K562 (cell line): ENCODE measurements around the gene TRIM45. TPM values are rescaled to one million over a fixed set of nuclear protein-coding genes. Genes with fewer than 3 reads are reported as not detected.

Experiments used
- ATAC-seq: fragments of 200-7000 bp; cut with Tn5 transposase; 3 replicates; pipeline ENCODE4 v1.9.1; 2020; ENCODE audit warnings: moderate library complexity
- BruUV-seq: library from RNA; stranded (reverse); fragments of 400-500 nt; replicated peaks from 2 replicates; lab custom pipeline; 2021; lab: Mats Ljungman, UMichigan
- CTCF ChIA-PET: fragments of 300-600 bp; formaldehyde crosslinking; extraction: SDS; loops from one replicate; lab custom pipeline; 2021; ENCODE audit warnings: low intra/inter-chr PET ratio; lab: Yijun Ruan, JAX
- POLR2A ChIA-PET: fragments of 300-600, 350-650 bp; sonication (Branson Sonifier 250); formaldehyde crosslinking; extraction: SDS; loops from one replicate; lab custom pipeline; 2021; ENCODE audit warnings: antibody characterized with exemption, inconsistent platforms; lab: Yijun Ruan, JAX
- DNase-seq, 4 experiments: peaks; one replicate each; pipeline versions ENCODE4 v3.0.0 to v3.0.0-alpha.2; 2011 to 2018; ENCODE audit warnings: low spot score in 3 of 4, mixed read lengths in 3 of 4; ENCODE audit errors: extremely low read depth in 1 of 4
- FAIRE-seq: peaks from 2 replicates; lab custom pipeline; 2011; peaks lifted over from hg19 to GRCh38; lab: Jason Lieb, UNC
- H2AFZ ChIP-seq: 2 replicates; pipeline ENCODE4 v1.6.0; 2011; ENCODE audit warnings: low read depth, low read length, control low read depth, inconsistent platforms
- H3K27ac ChIP-seq: fragments of 200-600 bp; 3 replicates; pipeline ENCODE4 v1.8.0; 2011; ENCODE audit warnings: low read depth, mild to moderate bottlenecking, control low read depth, inconsistent platforms, low read length, moderate library complexity, mixed read lengths; ENCODE audit errors: extremely low read depth
- H3K27me3 ChIP-seq, 2 experiments: fragments of 300-600 bp in 1 of 2; 2 replicates in 1 of 2; 3 replicates in 1 of 2; pipeline versions ENCODE4 v1.6.0 to v1.8.0; 2011; ENCODE audit warnings: inconsistent platforms in 2 of 2, low read length in 2 of 2, mild to moderate bottlenecking in 1 of 2, mixed read lengths in 1 of 2, moderate library complexity in 1 of 2; ENCODE audit not compliant: control insufficient read depth in 2 of 2, insufficient read depth in 2 of 2
- H3K36me3 ChIP-seq: fragments of 300-600 bp; 3 replicates; pipeline ENCODE4 v1.8.0; 2011; ENCODE audit warnings: mild to moderate bottlenecking, low read length, inconsistent platforms; ENCODE audit not compliant: control insufficient read depth, insufficient read depth
- H3K4me1 ChIP-seq, 2 experiments: fragments of 200-600 bp in 1 of 2; replicated peaks in 1 of 2; 2 replicates in 1 of 2; 3 replicates in 1 of 2; pipeline versions ENCODE4 v1.5.1 to v1.8.0; 2011; ENCODE audit warnings: inconsistent platforms in 2 of 2, low read length in 2 of 2, mild to moderate bottlenecking in 1 of 2, mixed read lengths in 1 of 2, moderate library complexity in 1 of 2; ENCODE audit not compliant: control insufficient read depth in 2 of 2, insufficient read depth in 2 of 2
- H3K4me2 ChIP-seq: 2 replicates; pipeline ENCODE4 v1.6.1; 2011; ENCODE audit warnings: low read length, control low read depth, inconsistent platforms, mixed read lengths; ENCODE audit not compliant: insufficient read depth
- H3K4me3 ChIP-seq: fragments of 200-600 bp; sonication (generic), shearing (Covaris generic); 2 replicates; pipeline ENCODE4 v1.5.1; 2016; ENCODE audit warnings: control low read depth, inconsistent platforms
- H3K79me2 ChIP-seq: fragments of 200-600 bp; 3 replicates; pipeline ENCODE4 v1.8.0; 2011; ENCODE audit warnings: low read length, inconsistent platforms; ENCODE audit not compliant: control insufficient read depth, insufficient read depth
- H3K9ac ChIP-seq, 2 experiments: 2 replicates each; pipeline versions ENCODE4 v1.6.0 to v1.6.1; 2011; ENCODE audit warnings: low read depth in 2 of 2, low read length in 2 of 2, control low read depth in 1 of 2, inconsistent platforms in 1 of 2, mild to moderate bottlenecking in 1 of 2, mixed read lengths in 1 of 2; ENCODE audit not compliant: insufficient read depth in 1 of 2
- H3K9me1 ChIP-seq: one replicate; pipeline ENCODE4 v1.6.0; 2011; ENCODE audit warnings: inconsistent platforms, mild to moderate bottlenecking, low read length, moderate library complexity; ENCODE audit not compliant: control insufficient read depth, insufficient read depth
- H3K9me3 ChIP-seq: replicated peaks from 2 replicates; pipeline ENCODE4 v1.5.1; 2011; ENCODE audit warnings: low read depth, low read length, inconsistent platforms; ENCODE audit not compliant: control insufficient read depth, insufficient read depth
- H4K20me1 ChIP-seq: replicated peaks from 2 replicates; pipeline ENCODE4 v1.6.1; 2011; ENCODE audit warnings: low read length, inconsistent platforms, mixed read lengths; ENCODE audit not compliant: control insufficient read depth, insufficient read depth
- CBFA2T2 ChIP-seq: fragments of 450-650 bp; conservative IDR thresholded peaks from 2 replicates; pipeline ENCODE4 v1.6.1; 2017; ENCODE audit warnings: mild to moderate bottlenecking
- FOS ChIP-seq: IDR thresholded peaks from 3 replicates; pipeline ENCODE4 v1.6.1; 2011; ENCODE audit not compliant: insufficient read length; ENCODE audit errors: extremely low read depth
- GTF2E2 ChIP-seq: fragments of 200-800 bp; sonication (Bioruptor generic); IDR thresholded peaks from 2 replicates; pipeline ENCODE4 v1.6.1; 2016; ENCODE audit warnings: missing genetic modification characterization, missing compliant biosample characterization
- HES1 ChIP-seq: fragments of 450-650 bp; IDR thresholded peaks from 2 replicates; pipeline ENCODE4 v1.6.1; 2016; ENCODE audit warnings: low read depth, mild to moderate bottlenecking, moderate library complexity
- HMG20A ChIP-seq: fragments of 450-650 bp; formaldehyde crosslinking; conservative IDR thresholded peaks from 2 replicates; pipeline ENCODE4 v1.4.0; 2020; ENCODE audit warnings: mild to moderate bottlenecking, mixed read lengths
- HOXB6 ChIP-seq: fragments of 250-450 bp; sonication (Bioruptor Pico); IDR thresholded peaks from 2 replicates; pipeline ENCODE4 v1.5.1; 2022; ENCODE audit warnings: mild to moderate bottlenecking, borderline replicate concordance
- MBD2 ChIP-seq: sonication (generic); IDR thresholded peaks from 2 replicates; pipeline ENCODE4 v1.6.1; 2016; ENCODE audit warnings: low read depth, borderline replicate concordance
- POU5F1 ChIP-seq: fragments of 150-350 bp; IDR thresholded peaks from 2 replicates; pipeline ENCODE4 v1.6.1; 2014; ENCODE audit warnings: borderline replicate concordance, low read length, low read depth, mild to moderate bottlenecking; ENCODE audit not compliant: partially characterized antibody
- SRSF1 ChIP-seq: fragments of 200-400 bp; formaldehyde crosslinking; IDR thresholded peaks from 2 replicates; pipeline ENCODE4 v1.6.1; 2017; ENCODE audit warnings: mild to moderate bottlenecking, low read depth, low read length, moderate library complexity
- ZBTB8A ChIP-seq: fragments of 450-650 bp; IDR thresholded peaks from 2 replicates; pipeline ENCODE4 v1.6.1; 2018; ENCODE audit warnings: mild to moderate bottlenecking, moderate library complexity; ENCODE audit not compliant: partially characterized antibody
- ZKSCAN1 ChIP-seq: fragments of 150-350 bp; IDR thresholded peaks from 2 replicates; pipeline ENCODE4 v1.6.1; 2016; ENCODE audit warnings: low read depth, low read length
- ZNF444 ChIP-seq: fragments of 250-450 bp; sonication (Bioruptor Pico); IDR thresholded peaks from 2 replicates; pipeline ENCODE4 v1.4.0; 2020; ENCODE audit warnings: mild to moderate bottlenecking, moderate library complexity
- WGBS: fragments of 100-300 bp; shearing (Covaris generic); methylation state at CpG from one replicate; pipeline ENCODE4 v1.1.6; 2016; ENCODE audit warnings: low coverage, mixed read lengths; ENCODE audit not compliant: insufficient coverage; ENCODE audit errors: missing lambda C conversion rate; 5-methylcytosine and 5-hydroxymethylcytosine counted together
- in situ Hi-C: fragments of 300-500 bp; cut with MboI; formaldehyde crosslinking; loops from 4 replicates; pipeline ENCODE4 v1.15.0; 2018; ENCODE audit warnings: inconsistent platforms, mixed read lengths
- intact Hi-C: fragments of 100-400 bp; cut with micrococcal nuclease; formaldehyde crosslinking; loops from 2 replicates; pipeline ENCODE4 v1.14.2; 2022
- polyA plus RNA-seq, 8 experiments: library from polyadenylated mRNA; depleted of rRNA in 4 of 8; stranded (reverse) in 5 of 8; unstranded in 3 of 8; fragments of >200 nt; fragmentation: Nextera tagmentation in 2 of 8; fragmentation: Illumina TruSeq in 1 of 8; extraction: Ambion mirVana in 2 of 8; extraction: Trizol in 1 of 8; gene quantifications; 2 replicates each; pipeline versions ENCODE4 v1.2.1 to v1.2.3, GENCODE V29; 2011 to 2014; ENCODE audit warnings: inconsistent platforms in 1 of 8, missing spikeins in 1 of 8
- total RNA-seq, 7 experiments: library from RNA; depleted of rRNA in 6 of 7; stranded (reverse); fragments of >200 nt in 6 of 7; fragmentation: Illumina TruSeq in 2 of 7; extraction: Trizol in 2 of 7; gene quantifications; 2 replicates each; pipeline versions ENCODE4 v1.2.1 to v1.2.3, GENCODE V29; 2011 to 2021; ENCODE audit warnings: low replicate concordance in 1 of 7
- TF ChIP-seq, protein P1 (sequence below), 2 experiments: fragments of 450-650 bp in 1 of 2; sonication (generic) in 1 of 2; formaldehyde crosslinking in 1 of 2; IDR thresholded peaks in 1 of 2; conservative IDR thresholded peaks in 1 of 2; 2 replicates each; pipeline versions ENCODE4 v1.6.1 to v1.8.1; 2016 to 2023; ENCODE audit warnings: mild to moderate bottlenecking in 2 of 2, moderate library complexity in 2 of 2, inconsistent platforms in 1 of 2, missing genetic modification reagents in 1 of 2
- TF ChIP-seq, protein P2 (sequence below): fragments of 250-450 bp; sonication (Bioruptor Pico); IDR thresholded peaks from 2 replicates; pipeline ENCODE4 v1.9.0; 2021; ENCODE audit warnings: mild to moderate bottlenecking, inconsistent platforms
- TF ChIP-seq, protein P3 (sequence below): fragments of 250-450 bp; sonication (Bioruptor Pico); IDR thresholded peaks from 2 replicates; pipeline ENCODE4 v1.4.0; 2020; ENCODE audit warnings: borderline replicate concordance

TRIM45 gene
- total and polyA plus RNA-seq, 9 of the 15 experiments (the other 6 are each of a cell fraction or from before 2014, with no cell fraction given): 1.9 to 6.2 (median 3.6) TPM

DNA sequence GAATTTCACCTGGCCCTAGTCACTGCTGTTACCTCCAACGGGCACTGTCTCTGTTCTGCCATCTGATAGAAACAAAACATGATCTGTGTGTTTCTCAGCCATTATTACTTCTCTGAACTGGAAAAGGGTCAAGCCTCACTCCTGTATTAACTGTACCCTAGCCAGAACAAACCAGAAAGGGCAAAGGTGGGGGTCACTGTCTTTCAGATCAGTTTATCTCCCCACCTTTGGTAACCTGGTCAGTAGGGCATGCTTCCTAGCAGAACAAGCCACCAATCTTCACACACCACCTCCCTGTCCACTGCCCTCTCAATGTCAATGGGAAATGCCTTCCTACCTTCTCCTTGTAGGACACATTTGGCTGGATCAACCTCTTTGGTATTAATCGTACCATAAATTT is 3.9 kb downstream of the TRIM45 start:
- FAIRE-seq (no peak), ATAC-seq (no peak), DNase-seq (no peak)
- no peak overlapping the region for H3K4me2 ChIP-seq
- no peak overlapping the region for H3K4me3 ChIP-seq
- H2AFZ ChIP-seq: no peak overlapping the region
- H3K27me3 ChIP-seq: no peaks in the 10 kb centered on the region
- H3K27ac ChIP-seq: no peak overlapping the region
- H3K4me1 ChIP-seq: peaks cover 17% of the 10 kb centered on the region in 2 experiments; a peak in 4 of 5 replicates
- no peaks in the 10 kb centered on the region for H4K20me1 ChIP-seq
- peaks cover 5% of the 10 kb centered on the region; the same call in 1 of the 3 replicates for H3K36me3 ChIP-seq
- no peaks in the 10 kb centered on the region for H3K9me1 ChIP-seq
- no peak for TF ChIP-seq SRSF1
- no peak for TF ChIP-seq ZNF444
- TF ChIP-seq, protein P1, sequence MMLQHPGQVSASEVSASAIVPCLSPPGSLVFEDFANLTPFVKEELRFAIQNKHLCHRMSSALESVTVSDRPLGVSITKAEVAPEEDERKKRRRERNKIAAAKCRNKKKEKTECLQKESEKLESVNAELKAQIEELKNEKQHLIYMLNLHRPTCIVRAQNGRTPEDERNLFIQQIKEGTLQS (IDR thresholded peaks at IDR 0.05): no peak
- TF ChIP-seq, protein P1 (CRISPR knock-in tag; conservative IDR thresholded peaks at IDR 0.05): no peak
- no peak for TF ChIP-seq ZBTB8A
- TF ChIP-seq, protein P2, sequence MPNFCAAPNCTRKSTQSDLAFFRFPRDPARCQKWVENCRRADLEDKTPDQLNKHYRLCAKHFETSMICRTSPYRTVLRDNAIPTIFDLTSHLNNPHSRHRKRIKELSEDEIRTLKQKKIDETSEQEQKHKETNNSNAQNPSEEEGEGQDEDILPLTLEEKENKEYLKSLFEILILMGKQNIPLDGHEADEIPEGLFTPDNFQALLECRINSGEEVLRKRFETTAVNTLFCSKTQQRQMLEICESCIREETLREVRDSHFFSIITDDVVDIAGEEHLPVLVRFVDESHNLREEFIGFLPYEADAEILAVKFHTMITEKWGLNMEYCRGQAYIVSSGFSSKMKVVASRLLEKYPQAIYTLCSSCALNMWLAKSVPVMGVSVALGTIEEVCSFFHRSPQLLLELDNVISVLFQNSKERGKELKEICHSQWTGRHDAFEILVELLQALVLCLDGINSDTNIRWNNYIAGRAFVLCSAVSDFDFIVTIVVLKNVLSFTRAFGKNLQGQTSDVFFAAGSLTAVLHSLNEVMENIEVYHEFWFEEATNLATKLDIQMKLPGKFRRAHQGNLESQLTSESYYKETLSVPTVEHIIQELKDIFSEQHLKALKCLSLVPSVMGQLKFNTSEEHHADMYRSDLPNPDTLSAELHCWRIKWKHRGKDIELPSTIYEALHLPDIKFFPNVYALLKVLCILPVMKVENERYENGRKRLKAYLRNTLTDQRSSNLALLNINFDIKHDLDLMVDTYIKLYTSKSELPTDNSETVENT (CRISPR knock-in tag): no peak
- TF ChIP-seq GTF2E2 (tag): no peak
- TF ChIP-seq, protein P3, sequence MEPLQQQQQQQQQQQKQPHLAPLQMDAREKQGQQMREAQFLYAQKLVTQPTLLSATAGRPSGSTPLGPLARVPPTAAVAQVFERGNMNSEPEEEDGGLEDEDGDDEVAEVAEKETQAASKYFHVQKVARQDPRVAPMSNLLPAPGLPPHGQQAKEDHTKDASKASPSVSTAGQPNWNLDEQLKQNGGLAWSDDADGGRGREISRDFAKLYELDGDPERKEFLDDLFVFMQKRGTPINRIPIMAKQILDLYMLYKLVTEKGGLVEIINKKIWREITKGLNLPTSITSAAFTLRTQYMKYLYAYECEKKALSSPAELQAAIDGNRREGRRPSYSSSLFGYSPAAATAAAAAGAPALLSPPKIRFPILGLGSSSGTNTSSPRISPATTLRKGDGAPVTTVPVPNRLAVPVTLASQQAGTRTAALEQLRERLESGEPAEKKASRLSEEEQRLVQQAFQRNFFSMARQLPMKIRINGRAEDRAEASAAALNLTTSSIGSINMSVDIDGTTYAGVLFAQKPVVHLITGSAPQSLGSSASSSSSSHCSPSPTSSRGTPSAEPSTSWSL (CRISPR knock-in tag): no peak
- no peak for TF ChIP-seq HOXB6 (CRISPR knock-in tag)
- no peak for TF ChIP-seq MBD2
- no peak for TF ChIP-seq POU5F1
- no peak for TF ChIP-seq ZKSCAN1
- no peak for TF ChIP-seq HES1
- TF ChIP-seq CBFA2T2: no peak
- TF ChIP-seq FOS: no peak
- no peak for TF ChIP-seq HMG20A (CRISPR knock-in tag)
- BruUV-seq: no TSS peak
- in situ Hi-C loops: no loop called here
- ChIA-PET CTCF (no interaction called here), POLR2A (interaction anchor here (1.2 to 3.3 kb wide), 2 partner anchors 11 to 25 kb away, joined by 5 to 13 read pairs; no protein-coding TSS in a partner anchor)
- WGBS: 88% methylated on average over 2 of the region's 2 CpGs
- no peaks in the 10 kb centered on the region for H3K79me2 ChIP-seq
- intact Hi-C loops: no loop called here
- no peak overlapping the region for H3K9ac ChIP-seq
- H3K9me3 ChIP-seq: no peaks in the 10 kb centered on the region
